H9 (cell line): Measurements from ENCODE around the gene MSH3. TPM values are rescaled to one million over a fixed set of nuclear protein-coding genes. Genes with fewer than 3 reads are reported as not detected.

ENCODE experiments used
- DNase-seq: peaks from one replicate; pipeline ENCODE4 v3.0.0-alpha.2; 2017
- H2AFZ ChIP-seq: one replicate; pipeline ENCODE4 v1.6.1; 2013; ENCODE audit warnings: mild to moderate bottlenecking, low read length, control low read depth, moderate library complexity
- H2AK5ac ChIP-seq: 2 replicates; pipeline ENCODE4 v1.6.1; 2013; ENCODE audit warnings: low read length, control low read depth, mixed read lengths; ENCODE audit not compliant: insufficient read length
- H2BK120ac ChIP-seq: one replicate; pipeline ENCODE4 v1.6.1; 2013; ENCODE audit warnings: low read depth, mild to moderate bottlenecking, low read length, control low read depth, inconsistent platforms; ENCODE audit not compliant: poor library complexity, severe bottlenecking
- H2BK12ac ChIP-seq: 2 replicates; pipeline ENCODE4 v1.6.1; 2013; ENCODE audit warnings: low read length, control low read depth, mixed read lengths, low read depth; ENCODE audit not compliant: insufficient read length
- H2BK15ac ChIP-seq: 2 replicates; pipeline ENCODE4 v1.6.1; 2013; ENCODE audit warnings: low read depth, low read length, control low read depth
- H2BK20ac ChIP-seq: one replicate; pipeline ENCODE4 v1.6.1; 2013; ENCODE audit warnings: low read depth, mild to moderate bottlenecking, low read length, control low read depth, inconsistent platforms; ENCODE audit not compliant: poor library complexity, severe bottlenecking
- H2BK5ac ChIP-seq: 2 replicates; pipeline ENCODE4 v1.6.1; 2013; ENCODE audit warnings: low read length, control low read depth, mixed read lengths; ENCODE audit not compliant: insufficient read length
- H3K14ac ChIP-seq: 2 replicates; pipeline ENCODE4 v1.6.1; 2013; ENCODE audit warnings: low read length, control low read depth; ENCODE audit not compliant: insufficient read depth
- H3K18ac ChIP-seq: 2 replicates; pipeline ENCODE4 v1.6.1; 2013; ENCODE audit warnings: low read depth, mild to moderate bottlenecking, mixed read lengths, low read length, control low read depth; ENCODE audit not compliant: insufficient read length
- H3K23ac ChIP-seq: 2 replicates; pipeline ENCODE4 v1.6.1; 2013; ENCODE audit warnings: low read length, control low read depth, mixed read lengths, low read depth; ENCODE audit not compliant: insufficient read length
- H3K23me2 ChIP-seq: 2 replicates; pipeline ENCODE4 v1.6.1; 2013; ENCODE audit warnings: low read depth, mild to moderate bottlenecking, mixed read lengths, low read length, control low read depth; ENCODE audit not compliant: insufficient read length, poor library complexity, severe bottlenecking
- H3K27ac ChIP-seq: 2 replicates; pipeline ENCODE4 v1.5.1; 2013; ENCODE audit warnings: low read length, control low read depth, mixed read lengths, low read depth; ENCODE audit not compliant: insufficient read length
- H3K27me3 ChIP-seq: 2 replicates; pipeline ENCODE4 v1.6.1; 2013; ENCODE audit warnings: low read length, control low read depth, inconsistent platforms; ENCODE audit not compliant: insufficient read depth
- H3K4ac ChIP-seq: 2 replicates; pipeline ENCODE4 v1.6.1; 2013; ENCODE audit warnings: low read depth, mild to moderate bottlenecking, control low read depth, inconsistent platforms, low read length, moderate library complexity
- H3K4me1 ChIP-seq: 2 replicates; pipeline ENCODE4 v1.6.1; 2013; ENCODE audit warnings: low read length, control low read depth, inconsistent platforms; ENCODE audit not compliant: insufficient read depth
- H3K4me2 ChIP-seq: 2 replicates; pipeline ENCODE4 v1.6.1; 2013; ENCODE audit warnings: low read length, control low read depth, mixed read lengths; ENCODE audit not compliant: insufficient read length, insufficient read depth
- H3K56ac ChIP-seq: 2 replicates; pipeline ENCODE4 v1.6.1; 2013; ENCODE audit warnings: low read depth, mild to moderate bottlenecking, mixed read lengths, low read length, control low read depth; ENCODE audit not compliant: insufficient read length
- H3K79me1 ChIP-seq: 2 replicates; pipeline ENCODE4 v1.6.1; 2013; ENCODE audit warnings: low read depth, mild to moderate bottlenecking, moderate library complexity, low read length, control low read depth, inconsistent platforms; ENCODE audit not compliant: insufficient read depth, poor library complexity, severe bottlenecking
- H3K79me2 ChIP-seq: 2 replicates; pipeline ENCODE4 v1.6.1; 2013; ENCODE audit warnings: low read length, control low read depth, inconsistent platforms; ENCODE audit not compliant: insufficient read depth
- H3K9ac ChIP-seq: 2 replicates; pipeline ENCODE4 v1.6.1; 2013; ENCODE audit warnings: low read length, control low read depth, mixed read lengths; ENCODE audit not compliant: insufficient read length; ENCODE audit errors: extremely low read depth
- H3K9me3 ChIP-seq: one replicate; pipeline ENCODE4 v1.6.1; 2013; ENCODE audit warnings: low read depth, low read length, inconsistent platforms; ENCODE audit not compliant: control insufficient read depth
- H3T11ph ChIP-seq: one replicate; pipeline ENCODE4 v1.6.1; 2013; ENCODE audit warnings: mild to moderate bottlenecking, low read length, control low read depth, inconsistent platforms
- H4K20me1 ChIP-seq: one replicate; pipeline ENCODE4 v1.6.1; 2013; ENCODE audit not compliant: control insufficient read depth, insufficient read length, insufficient read depth
- H4K5ac ChIP-seq: 2 replicates; pipeline ENCODE4 v1.6.1; 2013; ENCODE audit warnings: low read depth, mild to moderate bottlenecking, mixed read lengths, low read length, control low read depth; ENCODE audit not compliant: insufficient read length
- H4K8ac ChIP-seq: replicated peaks from 2 replicates; pipeline ENCODE4 v1.6.1; 2013; ENCODE audit warnings: low read length, control low read depth, mixed read lengths, low read depth; ENCODE audit not compliant: insufficient read length
- H4K91ac ChIP-seq: 2 replicates; pipeline ENCODE4 v1.6.1; 2013; ENCODE audit warnings: low read depth, mild to moderate bottlenecking, moderate library complexity, mixed read lengths, low read length, control low read depth; ENCODE audit not compliant: insufficient read length
- H3K27ac Mint-ChIP-seq, 3 experiments: 2 replicates in 2 of 3; 3 replicates in 1 of 3; pipeline ENCODE4 v1.8.0; 2020 to 2021; ENCODE audit warnings: mixed read lengths in 3 of 3, mild to moderate bottlenecking in 1 of 3, moderate library complexity in 1 of 3
- H3K27me3 Mint-ChIP-seq: 2 replicates; pipeline ENCODE4 v1.8.0; 2021; ENCODE audit warnings: low read depth, mild to moderate bottlenecking, moderate library complexity, mixed read lengths
- H3K36me3 Mint-ChIP-seq, 3 experiments: 2 replicates in 2 of 3; 3 replicates in 1 of 3; pipeline ENCODE4 v1.8.0; 2020 to 2021; ENCODE audit warnings: low read depth in 3 of 3, mixed read lengths in 3 of 3; ENCODE audit not compliant: insufficient read depth in 1 of 3
- H3K4me1 Mint-ChIP-seq, 2 experiments: 2 replicates each; pipeline ENCODE4 v1.8.0; 2020; ENCODE audit warnings: mixed read lengths in 2 of 2
- H3K4me3 Mint-ChIP-seq, 2 experiments: 2 replicates in 1 of 2; 3 replicates in 1 of 2; pipeline ENCODE4 v1.8.0; 2020 to 2021; ENCODE audit warnings: mild to moderate bottlenecking in 2 of 2, mixed read lengths in 2 of 2, moderate library complexity in 1 of 2
- H3K9me3 Mint-ChIP-seq, 2 experiments: 2 replicates in 1 of 2; 3 replicates in 1 of 2; pipeline ENCODE4 v1.8.0; 2020; ENCODE audit warnings: mild to moderate bottlenecking in 2 of 2, mixed read lengths in 2 of 2, moderate library complexity in 1 of 2
- WGBS: extraction: QIAGEN DNeasy Blood & Tissue Kit; methylation state at CpG from one replicate; pipeline ENCODE4 v1.1.7; 2013; ENCODE audit warnings: missing lambda C conversion rate, low lambda C conversion rate, mixed read lengths; ENCODE audit not compliant: insufficient read length; ENCODE audit errors: extremely low coverage; 5-methylcytosine and 5-hydroxymethylcytosine counted together
- total RNA-seq: library from RNA; stranded (reverse); gene quantifications from 2 replicates; pipeline ENCODE4 v1.2.1, GENCODE V29; 2021
- TF ChIP-seq, protein P1 (sequence below): fragments of 200-600 bp; sonication (generic); conservative IDR thresholded peaks from 3 replicates; pipeline ENCODE4 v1.8.0; 2021; ENCODE audit warnings: antibody characterized with exemption, mild to moderate bottlenecking

The MSH3 gene
- total RNA-seq, 1 experiment from 2014 or later, result 17.3 TPM

DNA sequence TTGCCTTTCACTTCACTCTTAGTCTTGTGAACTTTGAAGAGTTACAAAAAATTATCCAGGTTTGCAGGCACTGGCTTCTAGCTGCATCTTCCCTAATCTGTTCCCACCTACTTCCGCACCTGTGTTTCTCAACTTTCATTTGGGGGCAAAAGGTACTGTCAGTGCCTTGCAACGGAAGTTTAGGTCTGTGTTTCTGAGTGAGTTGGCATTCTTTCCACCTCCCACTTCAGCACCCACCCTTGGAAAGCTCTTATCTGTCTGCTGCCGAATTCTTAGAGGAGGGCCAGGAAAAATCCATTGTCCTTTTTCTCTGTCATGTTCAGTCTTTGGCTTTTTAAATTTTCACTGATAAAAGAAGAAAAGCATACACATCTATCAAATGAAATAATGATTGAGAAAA is 216.0 kb downstream of the MSH3 start:
- Histone ChIP-seq H4K20me1 (no peaks in the 10 kb centered on the region), H3K79me2 (no peaks in the 10 kb centered on the region; the same call in 1 of the 2 replicates), H2BK15ac (no peak overlapping the region), H2AK5ac (no peak overlapping the region), H3K9ac (no peak overlapping the region), H2BK12ac (no peak overlapping the region), H3K4ac (no peak overlapping the region), H3K27ac (no peak overlapping the region), H3K23ac (no peak overlapping the region), H3K14ac (no peak overlapping the region), H4K5ac (no peak overlapping the region), H3K79me1 (no peaks in the 10 kb centered on the region), H3T11ph (no peak overlapping the region), H3K9me3 (no peaks in the 10 kb centered on the region), H3K23me2 (no peaks in the 10 kb centered on the region), H3K4me1 (no peaks in the 10 kb centered on the region), H2AFZ (no peak overlapping the region), H2BK20ac (no peak overlapping the region), H3K56ac (no peak overlapping the region), H3K4me2 (no peak overlapping the region), H4K8ac (no peak overlapping the region), H3K18ac (no peak overlapping the region), H2BK120ac (no peak overlapping the region), H3K27me3 (no peaks in the 10 kb centered on the region), H4K91ac (no peak overlapping the region), H2BK5ac (no peak overlapping the region)
- H3K4me3 Mint-ChIP-seq, result no peak overlapping the region
- no CpG with 5 or more reads among the region's 3 CpGs for WGBS
- no peaks in the 10 kb centered on the region for H3K4me1 Mint-ChIP-seq
- TF ChIP-seq, protein P1, sequence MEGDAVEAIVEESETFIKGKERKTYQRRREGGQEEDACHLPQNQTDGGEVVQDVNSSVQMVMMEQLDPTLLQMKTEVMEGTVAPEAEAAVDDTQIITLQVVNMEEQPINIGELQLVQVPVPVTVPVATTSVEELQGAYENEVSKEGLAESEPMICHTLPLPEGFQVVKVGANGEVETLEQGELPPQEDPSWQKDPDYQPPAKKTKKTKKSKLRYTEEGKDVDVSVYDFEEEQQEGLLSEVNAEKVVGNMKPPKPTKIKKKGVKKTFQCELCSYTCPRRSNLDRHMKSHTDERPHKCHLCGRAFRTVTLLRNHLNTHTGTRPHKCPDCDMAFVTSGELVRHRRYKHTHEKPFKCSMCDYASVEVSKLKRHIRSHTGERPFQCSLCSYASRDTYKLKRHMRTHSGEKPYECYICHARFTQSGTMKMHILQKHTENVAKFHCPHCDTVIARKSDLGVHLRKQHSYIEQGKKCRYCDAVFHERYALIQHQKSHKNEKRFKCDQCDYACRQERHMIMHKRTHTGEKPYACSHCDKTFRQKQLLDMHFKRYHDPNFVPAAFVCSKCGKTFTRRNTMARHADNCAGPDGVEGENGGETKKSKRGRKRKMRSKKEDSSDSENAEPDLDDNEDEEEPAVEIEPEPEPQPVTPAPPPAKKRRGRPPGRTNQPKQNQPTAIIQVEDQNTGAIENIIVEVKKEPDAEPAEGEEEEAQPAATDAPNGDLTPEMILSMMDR, result no peak
- no peaks in the 10 kb centered on the region for H3K9me3 Mint-ChIP-seq
- no peak for DNase-seq
- 0 out of 7 replicates have a peak overlapping the region, but pooled peaks of 1 of the 3 experiments have one; percentile 29 for H3K27ac Mint-ChIP-seq
- peaks cover 0 to 8% (median 0%) of the 10 kb centered on the region in 3 experiments; a peak in 3 of 7 replicates for H3K36me3 Mint-ChIP-seq
- no peaks in the 10 kb centered on the region for H3K27me3 Mint-ChIP-seq
